GM21529 (cell line): ENCODE measurements around the gene RXYLT1.

ENCODE experiments used
- ATAC-seq: cut with Tn5 transposase; IDR thresholded peaks from one replicate; pipeline ENCODE4 v1.9.1; 2021; ENCODE audit not compliant: unreplicated experiment

The RXYLT1 gene

GRCh38 chr12:63802012-63802608 is 22.4 kb downstream of the RXYLT1 start:
- peak; percentile 55 for ATAC-seq

- no peak for ATAC-seq
Observed at GRCh38 chr12:63804746-63805145, 25.0 kb downstream of the RXYLT1 start.

GRCh38 chr12:63805704-63806672 is 26.3 kb downstream of the RXYLT1 start:
- ATAC-seq = no peak

GRCh38 chr12:63808631-63809030 is 28.9 kb downstream of the RXYLT1 start:
- no peak for ATAC-seq

- ATAC-seq = no peak
Observed at GRCh38 chr12:63809566-63809965, 29.9 kb downstream of the RXYLT1 start.

- no peak for ATAC-seq
Observed at GRCh38 chr12:63811334-63811733, 31.6 kb downstream of the RXYLT1 start.

GRCh38 chr12:63811755-63812154 is 32.0 kb downstream of the RXYLT1 start:
- no peak for ATAC-seq

GRCh38 chr12:63814146-63814772 is 34.5 kb downstream of the RXYLT1 start:
- peak; percentile 33 for ATAC-seq

- no peak for ATAC-seq
Observed at GRCh38 chr12:63815482-63815852, 35.8 kb downstream of the RXYLT1 start.

- peak; percentile 38 for ATAC-seq
Observed at GRCh38 chr12:63816031-63816430, 36.3 kb downstream of the RXYLT1 start.

GRCh38 chr12:63820427-63820826 is 40.7 kb downstream of the RXYLT1 start:
- ATAC-seq = no peak

- no peak for ATAC-seq
Observed at GRCh38 chr12:63821781-63822251, 42.1 kb downstream of the RXYLT1 start.

GRCh38 chr12:63822352-63822751 is 42.6 kb downstream of the RXYLT1 start:
- no peak for ATAC-seq

GRCh38 chr12:63823040-63823439 is 43.3 kb downstream of the RXYLT1 start:
- ATAC-seq = no peak

- peak; percentile 81 for ATAC-seq
Observed at GRCh38 chr12:63826006-63826585, 46.4 kb downstream of the RXYLT1 start.

- no peak for ATAC-seq
Observed at GRCh38 chr12:63828867-63829266, 49.2 kb downstream of the RXYLT1 start.

- ATAC-seq = no peak
Observed at GRCh38 chr12:63836046-63836445, 56.3 kb downstream of the RXYLT1 start.

- ATAC-seq = no peak
Observed at GRCh38 chr12:63836936-63837335, 57.2 kb downstream of the RXYLT1 start.

GRCh38 chr12:63838411-63838810 is 58.7 kb downstream of the RXYLT1 start:
- no peak for ATAC-seq

- no peak for ATAC-seq
Observed at GRCh38 chr12:63841011-63841410, 61.3 kb downstream of the RXYLT1 start.

GRCh38 chr12:63841571-63841970 is 61.9 kb downstream of the RXYLT1 start:
- no peak for ATAC-seq
